GM18867 (cell line): ENCODE data around the gene COX19.
A peak's percentile ranks its signal among the peaks of the same experiment; 100 is the strongest.
"Not testable (repeated sequence)": the region's sequence is repeated elsewhere in the genome, so short reads cannot be mapped to it uniquely, and the experiment has no call there.

ENCODE experiments used
- ATAC-seq: cut with Tn5 transposase; IDR thresholded peaks from one replicate; pipeline ENCODE4 v1.9.1; 2021; ENCODE audit warnings: mild to moderate bottlenecking, moderate library complexity; ENCODE audit not compliant: unreplicated experiment

The COX19 gene

DNA sequence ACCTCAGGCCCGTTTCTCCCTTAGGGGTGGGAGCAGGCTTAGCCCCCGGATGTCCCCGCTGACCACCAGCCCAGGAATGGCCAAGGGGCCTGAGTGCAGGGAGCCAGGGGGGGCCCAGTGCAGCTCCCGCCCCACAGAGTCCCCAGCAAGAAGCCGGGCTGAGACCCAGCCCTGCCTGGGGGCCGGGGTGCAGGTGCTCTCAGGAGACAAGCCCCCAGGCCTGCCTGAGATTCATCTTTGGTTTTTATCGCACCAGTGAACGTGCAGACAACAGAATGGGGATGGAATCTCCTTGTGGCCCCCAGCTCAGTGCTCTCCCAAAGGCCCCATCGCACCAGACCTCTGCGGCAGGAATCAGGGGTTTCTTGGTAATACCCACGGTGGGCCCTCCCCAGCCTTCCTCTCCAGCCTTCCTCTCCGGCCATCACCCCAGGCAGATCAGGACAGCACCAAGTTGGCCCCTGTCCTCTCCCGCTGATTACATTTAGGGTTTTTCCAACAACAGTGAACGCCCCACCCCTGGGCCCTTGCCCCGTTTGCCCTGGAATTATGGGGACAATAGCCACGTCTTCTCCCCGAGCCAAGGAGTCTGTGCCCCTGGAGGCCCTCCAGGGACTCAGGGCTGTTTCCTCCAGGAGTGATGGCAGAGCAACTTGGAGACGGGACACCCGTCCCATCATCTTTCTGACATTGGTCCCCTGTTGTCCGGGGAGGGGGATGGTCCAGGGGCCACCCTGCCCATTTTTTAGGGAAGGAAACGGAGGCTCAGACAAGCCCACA lies 43.3 kb downstream of the COX19 start:
- ATAC-seq = no peak

- ATAC-seq = no peak
Observed at GRCh38 chr7:930975-931758, 44.2 kb downstream of the COX19 start.

GRCh38 chr7:929311-929711 lies 46.0 kb downstream of the COX19 start:
- ATAC-seq = no peak

DNA sequence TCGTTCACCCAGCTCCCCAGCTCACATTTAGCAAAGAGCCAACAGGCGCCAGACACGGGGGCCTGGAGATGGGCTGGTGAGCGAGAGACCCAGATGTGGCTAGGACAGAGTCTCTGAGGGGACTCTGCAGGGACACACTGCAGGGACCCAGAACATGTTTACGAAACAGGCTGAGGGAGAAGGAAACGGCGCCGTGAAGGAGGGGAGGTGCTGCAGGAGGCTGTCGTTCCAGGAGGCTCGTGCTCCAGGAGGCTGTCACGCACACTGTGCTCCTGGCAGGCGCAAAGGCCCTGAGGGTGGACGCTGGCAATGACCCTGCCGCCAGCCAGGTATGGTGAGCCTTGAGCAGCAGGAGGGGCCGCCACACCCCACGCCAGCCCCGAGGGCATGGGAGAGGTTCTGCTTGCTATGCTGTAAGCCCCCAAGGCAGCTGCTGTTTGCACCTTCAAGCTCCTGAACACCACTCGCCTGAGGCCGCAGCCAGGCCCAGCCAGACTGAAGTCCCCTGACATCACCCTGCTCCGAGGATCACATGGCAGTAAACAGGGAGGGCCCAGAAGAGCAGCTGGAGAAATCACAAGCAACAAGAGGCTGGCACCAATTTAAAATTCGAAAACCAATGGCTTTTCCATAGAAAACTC lies 48.2 kb downstream of the COX19 start:
- no peak for ATAC-seq

- no peak for ATAC-seq
Observed at GRCh38 chr7:926061-927030, 49.0 kb downstream of the COX19 start.

DNA sequence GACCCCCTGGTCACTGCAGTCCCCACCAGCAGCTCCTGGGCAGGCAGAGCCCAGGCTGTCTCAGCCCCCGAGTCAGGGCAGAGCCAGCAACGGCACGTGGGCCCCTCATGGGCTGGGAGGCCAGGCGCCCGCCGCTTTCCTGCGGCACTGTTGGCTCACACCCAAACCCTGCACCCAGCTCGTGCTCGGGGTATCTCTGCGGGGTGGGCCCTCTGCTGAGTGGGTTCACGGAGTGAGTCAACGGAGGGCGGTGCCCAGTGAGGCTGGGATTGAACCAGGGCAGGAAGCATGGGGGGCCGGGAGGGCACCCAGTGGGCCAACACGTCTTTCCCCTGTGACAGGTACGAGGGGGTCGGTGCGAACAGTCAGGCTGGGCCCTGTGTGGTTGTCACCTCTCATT lies 49.7 kb downstream of the COX19 start:
- ATAC-seq = no peak

DNA sequence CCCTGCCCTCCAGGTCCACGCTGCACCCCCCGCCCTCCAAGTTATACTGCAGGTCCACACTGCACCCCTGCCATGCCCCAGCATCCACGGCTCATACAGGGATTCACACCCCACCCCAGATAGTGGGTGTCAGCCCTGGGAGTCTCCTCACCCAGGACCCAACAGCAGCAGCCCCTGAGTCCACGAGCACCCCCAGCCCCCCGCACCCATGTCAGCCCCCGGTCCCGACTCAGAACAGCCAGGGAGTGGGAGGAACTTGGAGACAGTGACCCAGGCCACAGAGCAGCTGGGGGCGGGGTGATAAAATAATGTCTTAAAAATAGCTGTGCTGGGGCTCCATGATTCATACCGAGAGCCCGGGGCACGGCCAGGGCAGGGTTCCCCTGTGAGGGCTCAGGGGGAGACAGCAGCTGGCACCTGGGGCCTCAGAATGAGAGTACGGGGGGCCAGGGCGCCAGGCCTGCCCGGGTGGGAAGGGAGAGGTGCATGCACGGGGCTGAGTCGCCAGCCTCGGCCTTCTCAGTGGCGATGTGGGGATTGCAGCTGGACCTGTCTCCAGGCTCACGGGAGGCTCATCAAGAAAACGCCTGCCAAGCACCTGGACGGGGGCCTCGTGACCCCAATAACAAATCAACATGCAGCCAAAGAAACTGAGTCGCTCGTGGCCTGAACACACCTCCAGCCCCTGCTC lies 50.7 kb downstream of the COX19 start:
- peak; percentile 53 for ATAC-seq

GRCh38 chr7:924042-924441 lies 51.3 kb downstream of the COX19 start:
- ATAC-seq = not testable (repeated sequence)

GRCh38 chr7:923108-924041 lies 52.0 kb downstream of the COX19 start:
- peak; percentile 68 for ATAC-seq

DNA sequence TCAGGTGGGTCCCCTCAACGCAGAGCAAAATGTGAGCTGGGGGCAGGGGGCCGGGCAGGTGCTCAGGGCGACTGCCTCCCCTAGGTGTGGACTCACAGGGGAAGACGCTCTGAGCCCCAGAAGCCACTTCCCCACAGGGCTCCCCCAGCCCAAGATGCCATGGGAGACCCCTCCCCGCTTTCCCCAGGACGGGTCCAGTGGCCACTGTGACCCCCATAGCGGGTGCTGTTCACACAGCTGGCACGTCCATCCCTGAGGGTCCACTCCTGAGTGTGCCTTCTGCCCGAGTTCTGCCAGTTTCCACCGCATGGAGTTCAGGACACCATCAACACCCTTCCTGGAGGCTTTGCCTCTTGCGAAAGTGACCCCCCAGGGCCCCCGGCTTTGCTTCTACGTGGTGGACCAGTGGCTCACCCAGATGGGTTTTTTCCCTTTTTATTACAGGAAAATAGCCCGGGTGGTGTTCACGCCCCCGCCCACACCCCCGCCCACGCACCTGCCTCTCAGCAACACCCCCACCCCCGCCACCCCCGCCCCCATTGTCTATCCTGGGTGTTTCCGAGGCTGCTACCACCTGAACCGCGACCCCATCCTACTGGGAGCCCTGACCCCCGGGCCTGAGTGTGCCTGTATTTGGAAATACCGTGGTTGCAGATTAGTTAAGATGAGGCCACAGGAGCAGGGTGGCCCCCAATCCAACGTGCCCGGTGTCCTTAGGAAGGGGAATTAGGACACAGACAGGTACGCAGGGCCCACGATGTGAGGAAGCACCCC lies 52.8 kb downstream of the COX19 start:
- peak; percentile 0 for ATAC-seq

GRCh38 chr7:921581-922333 lies 53.6 kb downstream of the COX19 start:
- ATAC-seq = no peak

DNA sequence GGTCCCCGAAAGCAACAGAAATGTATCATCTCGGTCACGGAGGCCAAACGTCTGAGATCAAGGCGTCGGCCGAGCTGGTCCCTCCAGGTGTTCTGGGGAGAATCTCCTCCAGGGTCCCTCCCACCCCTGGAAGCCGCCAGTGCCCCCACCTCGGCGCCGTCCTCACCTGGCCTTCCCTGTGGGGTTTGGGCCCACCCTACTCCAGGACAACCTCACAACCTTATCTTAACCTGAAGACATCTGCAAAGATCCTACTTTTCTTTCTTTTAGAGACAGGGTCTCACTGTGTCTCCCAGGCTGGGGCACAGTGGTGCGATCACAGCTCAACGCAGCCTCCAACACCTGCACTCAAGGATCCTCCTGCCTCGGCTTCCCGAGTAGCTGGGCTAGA lies 54.3 kb downstream of the COX19 start:
- ATAC-seq = no peak

- no peak for ATAC-seq
Observed at GRCh38 chr7:920351-921070, 54.8 kb downstream of the COX19 start.

DNA sequence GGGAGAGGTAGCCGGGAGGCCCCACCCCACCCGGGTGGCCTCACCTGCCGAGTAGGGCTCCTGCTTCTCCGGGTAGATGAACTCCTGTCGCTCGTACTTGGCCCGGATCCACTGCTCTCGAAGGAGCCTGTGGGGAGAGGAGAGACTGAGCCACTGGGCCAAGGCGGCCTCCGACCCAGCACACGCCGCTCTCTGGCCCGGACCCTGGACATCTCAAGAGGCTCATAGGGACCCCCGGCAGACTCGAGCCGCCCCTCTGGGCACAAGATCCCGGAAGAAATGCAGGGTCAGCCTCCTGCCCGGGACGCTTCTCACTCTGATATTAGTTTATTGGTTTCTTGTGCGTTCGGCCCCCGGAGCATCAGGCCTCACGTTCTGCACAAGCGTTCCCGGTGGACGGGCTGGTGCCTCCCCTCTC lies 55.4 kb downstream of the COX19 start:
- no peak for ATAC-seq

DNA sequence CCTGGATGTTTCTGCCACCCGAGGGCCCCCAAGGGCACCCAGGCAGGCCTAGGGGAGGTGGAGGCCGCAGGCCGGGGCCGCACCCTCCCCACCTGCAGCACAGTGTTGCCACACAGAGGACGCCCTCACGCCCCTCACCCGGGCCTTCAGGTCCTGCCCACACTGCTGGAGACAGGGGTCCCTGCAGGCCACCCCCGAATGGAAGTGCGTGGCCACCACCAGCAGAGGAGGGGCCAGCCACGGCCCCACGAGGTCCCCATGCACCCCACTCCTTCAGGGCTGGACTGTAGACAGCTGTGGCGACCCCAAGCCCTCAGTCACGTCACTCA lies 56.3 kb downstream of the COX19 start:
- no peak for ATAC-seq

- no peak for ATAC-seq
Observed at GRCh38 chr7:918441-919113, 56.8 kb downstream of the COX19 start.

GRCh38 chr7:918118-918425 lies 57.3 kb downstream of the COX19 start:
- no peak for ATAC-seq
